Loucy (cell line): ENCODE data around the gene HDAC6.

ENCODE experiments used
- EZH2phosphoT487 ChIP-seq: fragments of 200-600 bp; IDR thresholded peaks from 2 replicates; pipeline ENCODE4 v1.6.1; 2018; ENCODE audit warnings: antibody characterized with exemption, mild to moderate bottlenecking, moderate library complexity, borderline replicate concordance
- TF ChIP-seq, protein P1 (sequence below): fragments of 200-600 bp; sonication (generic); conservative IDR thresholded peaks from 2 replicates; pipeline ENCODE4 v1.5.1; 2014; ENCODE audit warnings: mild to moderate bottlenecking, antibody characterized with exemption, low read length

DNA sequence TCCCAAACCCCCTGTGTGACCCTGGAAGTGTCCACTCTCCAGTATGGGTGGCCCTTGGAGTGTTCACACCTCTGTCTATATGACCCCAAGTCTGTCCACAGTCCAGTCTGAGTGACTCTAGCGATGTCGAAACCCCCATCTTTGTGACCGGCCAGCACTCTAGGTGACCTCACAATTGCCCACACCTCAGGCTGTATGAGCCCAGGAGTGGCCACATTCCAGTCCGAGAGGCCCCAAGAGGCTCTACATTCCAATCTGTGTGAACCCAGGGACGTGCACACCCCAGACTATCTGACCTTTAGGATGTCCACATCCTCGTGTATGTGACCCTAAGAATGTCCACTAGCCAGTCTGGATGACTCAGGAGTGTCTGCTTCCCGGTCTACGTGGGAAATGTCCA lies 47.6 kb upstream of the HDAC6 start:
- TF ChIP-seq, protein P1, sequence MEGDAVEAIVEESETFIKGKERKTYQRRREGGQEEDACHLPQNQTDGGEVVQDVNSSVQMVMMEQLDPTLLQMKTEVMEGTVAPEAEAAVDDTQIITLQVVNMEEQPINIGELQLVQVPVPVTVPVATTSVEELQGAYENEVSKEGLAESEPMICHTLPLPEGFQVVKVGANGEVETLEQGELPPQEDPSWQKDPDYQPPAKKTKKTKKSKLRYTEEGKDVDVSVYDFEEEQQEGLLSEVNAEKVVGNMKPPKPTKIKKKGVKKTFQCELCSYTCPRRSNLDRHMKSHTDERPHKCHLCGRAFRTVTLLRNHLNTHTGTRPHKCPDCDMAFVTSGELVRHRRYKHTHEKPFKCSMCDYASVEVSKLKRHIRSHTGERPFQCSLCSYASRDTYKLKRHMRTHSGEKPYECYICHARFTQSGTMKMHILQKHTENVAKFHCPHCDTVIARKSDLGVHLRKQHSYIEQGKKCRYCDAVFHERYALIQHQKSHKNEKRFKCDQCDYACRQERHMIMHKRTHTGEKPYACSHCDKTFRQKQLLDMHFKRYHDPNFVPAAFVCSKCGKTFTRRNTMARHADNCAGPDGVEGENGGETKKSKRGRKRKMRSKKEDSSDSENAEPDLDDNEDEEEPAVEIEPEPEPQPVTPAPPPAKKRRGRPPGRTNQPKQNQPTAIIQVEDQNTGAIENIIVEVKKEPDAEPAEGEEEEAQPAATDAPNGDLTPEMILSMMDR, result no peak
- TF ChIP-seq EZH2phosphoT487, result no peak
